A673 (cell line): ENCODE measurements around the gene OBSCN. TPM values are rescaled to one million over a fixed set of nuclear protein-coding genes. Genes with fewer than 3 reads are reported as not detected.
A peak's percentile ranks its signal among the peaks of the same experiment; 100 is the strongest.

ENCODE experiments used
- BruUV-seq: library from RNA; stranded (reverse); fragments of 400-500 nt; replicated peaks from 2 replicates; lab custom pipeline; 2021; lab: Mats Ljungman, UMichigan
- CTCF ChIA-PET: fragments of 300-600 bp; sonication (Branson Sonifier 250); formaldehyde crosslinking; loops from one replicate; lab custom pipeline; 2022; ENCODE audit warnings: antibody characterized with exemption; lab: Charles Lee
- POLR2A ChIA-PET: fragments of 300-600 bp; sonication (Branson Sonifier 250); formaldehyde crosslinking; loops from one replicate; lab custom pipeline; 2022; ENCODE audit warnings: antibody characterized with exemption; ENCODE audit not compliant: low non-redundant PET; lab: Charles Lee
- DNase-seq: peaks from one replicate; pipeline ENCODE4 v3.0.0-alpha.2; 2015; ENCODE audit warnings: low spot score
- H3K27ac ChIP-seq: fragments of 200-600 bp; sonication (generic); 2 replicates; pipeline ENCODE4 v1.5.1; 2016; ENCODE audit warnings: mixed run types, low read depth, mild to moderate bottlenecking, mixed read lengths, antibody characterized with exemption, low read length; ENCODE audit not compliant: poor library complexity, severe bottlenecking
- H3K27me3 ChIP-seq: fragments of 200-600 bp; sonication (generic); replicated peaks from 2 replicates; pipeline ENCODE4 v1.6.1; 2017; ENCODE audit warnings: mixed run types, low read depth, mild to moderate bottlenecking, mixed read lengths, antibody characterized with exemption, low read length; ENCODE audit not compliant: insufficient read depth, poor library complexity
- H3K36me3 ChIP-seq: fragments of 200-600 bp; sonication (generic); 2 replicates; pipeline ENCODE4 v1.6.1; 2016; ENCODE audit warnings: mixed run types, mild to moderate bottlenecking, mixed read lengths, antibody characterized with exemption, low read length; ENCODE audit not compliant: insufficient read depth, poor library complexity, severe bottlenecking
- H3K4me1 ChIP-seq: fragments of 200-600 bp; sonication (generic); 2 replicates; pipeline ENCODE4 v1.6.1; 2017; ENCODE audit warnings: mixed run types, mild to moderate bottlenecking, mixed read lengths, antibody characterized with exemption, low read length; ENCODE audit not compliant: insufficient read depth, poor library complexity, severe bottlenecking
- H3K4me3 ChIP-seq: fragments of 200-600 bp; sonication (generic); 2 replicates; pipeline ENCODE4 v1.5.1; 2016; ENCODE audit warnings: low read depth, mixed run types, mild to moderate bottlenecking, mixed read lengths, low read length; ENCODE audit not compliant: poor library complexity, severe bottlenecking
- H3K9me3 ChIP-seq: fragments of 200-600 bp; sonication (generic); 2 replicates; pipeline ENCODE4 v1.6.1; 2016; ENCODE audit warnings: mixed run types, low read depth, mild to moderate bottlenecking, mixed read lengths, antibody characterized with exemption, low read length; ENCODE audit not compliant: poor library complexity, severe bottlenecking
- CTCF ChIP-seq: fragments of 300-800, 200-600 bp; sonication (generic); conservative IDR thresholded peaks from 2 replicates; pipeline ENCODE4 v1.5.1; 2017; ENCODE audit warnings: low read depth, mild to moderate bottlenecking, antibody characterized with exemption, low read length, moderate library complexity, mixed read lengths
- EZH2 ChIP-seq: fragments of 200-600 bp; sonication (generic); IDR thresholded peaks from 2 replicates; pipeline ENCODE4 v1.6.1; 2017; ENCODE audit warnings: borderline replicate concordance, low read depth, mild to moderate bottlenecking, mixed read lengths, antibody characterized with exemption, low read length; ENCODE audit not compliant: poor library complexity, severe bottlenecking
- intact Hi-C: fragments of 100-400 bp; cut with micrococcal nuclease; formaldehyde crosslinking; loops from one replicate; pipeline ENCODE4 v1.10.0; 2022; ENCODE audit not compliant: unreplicated experiment
- total RNA-seq: library from RNA; stranded (reverse); gene quantifications from 2 replicates; pipeline ENCODE4 v1.2.3, GENCODE V29; 2021

The OBSCN gene
- total RNA-seq, 1 experiment from 2014 or later: 37.7 TPM

- CTCF ChIA-PET: interaction anchor here (0.6 kb wide), 1 partner anchor 15 kb away, joined by 3 read pairs; no protein-coding TSS in a partner anchor
- H3K9me3 ChIP-seq: no peaks in the 10 kb centered on the region
- DNase-seq: no peak
- POLR2A ChIA-PET: no interaction called here
- TF ChIP-seq CTCF: no peak
- TF ChIP-seq EZH2: no peak
- intact Hi-C loops: loop anchor here (5.0 kb wide), 1 partner anchor 127 kb away; no protein-coding TSS in a partner anchor
- H3K4me3 ChIP-seq: no peak overlapping the region
- BruUV-seq: no TSS peak
- H3K27ac ChIP-seq: no peak overlapping the region
- no peaks in the 10 kb centered on the region for H3K27me3 ChIP-seq
- H3K4me1 ChIP-seq: peaks cover 5% of the 10 kb centered on the region
- no peaks in the 10 kb centered on the region for H3K36me3 ChIP-seq
Observed at GRCh38 chr1:228374711-228375577, 167.1 kb downstream of the OBSCN start.

- Histone ChIP-seq H3K4me3 (no peak overlapping the region), H3K9me3 (no peaks in the 10 kb centered on the region), H3K27ac (no peak overlapping the region), H3K27me3 (no peaks in the 10 kb centered on the region), H3K36me3 (no peaks in the 10 kb centered on the region), H3K4me1 (peaks cover 5% of the 10 kb centered on the region)
- intact Hi-C loops: loop anchor here (5.0 kb wide), 1 partner anchor 127 kb away; no protein-coding TSS in a partner anchor
- ChIA-PET POLR2A (no interaction called here), CTCF (no interaction called here)
- no peak for DNase-seq
- TF ChIP-seq EZH2 (no peak), CTCF (no peak)
- BruUV-seq: no TSS peak
Observed at GRCh38 chr1:228375578-228376261, 167.9 kb downstream of the OBSCN start.

- intact Hi-C loops: loop anchor here (5.0 kb wide), 1 partner anchor 126 kb away; no protein-coding TSS in a partner anchor
- Histone ChIP-seq H3K27me3 (no peaks in the 10 kb centered on the region), H3K9me3 (no peaks in the 10 kb centered on the region), H3K4me3 (no peak overlapping the region), H3K4me1 (peaks cover 5% of the 10 kb centered on the region), H3K36me3 (no peaks in the 10 kb centered on the region), H3K27ac (no peak overlapping the region)
- BruUV-seq: no TSS peak
- DNase-seq: peak; percentile 31
- ChIA-PET POLR2A (no interaction called here), CTCF (no interaction called here)
- TF ChIP-seq EZH2: no peak
- TF ChIP-seq CTCF: no peak
Observed at GRCh38 chr1:228376262-228376628, 168.4 kb downstream of the OBSCN start.
